NB4 (cell line): ENCODE data around the gene DLG2.

Source experiments
- MYC ChIP-seq: IDR thresholded peaks from 2 replicates; pipeline ENCODE4 v1.6.1; 2011; ENCODE audit warnings: low read depth, low read length
- POLR2A ChIP-seq: IDR thresholded peaks from 2 replicates; pipeline ENCODE4 v1.6.1; 2011; ENCODE audit warnings: mild to moderate bottlenecking; ENCODE audit not compliant: insufficient read length; ENCODE audit errors: extremely low read depth
- TF ChIP-seq, protein P1 (sequence below): IDR thresholded peaks from one replicate; pipeline ENCODE4 v1.5.1; 2012; ENCODE audit warnings: low read depth, low read length
- TF ChIP-seq, protein P2 (sequence below): IDR thresholded peaks from 2 replicates; pipeline ENCODE4 v1.6.1; 2011; ENCODE audit warnings: low read depth, low read length

DNA sequence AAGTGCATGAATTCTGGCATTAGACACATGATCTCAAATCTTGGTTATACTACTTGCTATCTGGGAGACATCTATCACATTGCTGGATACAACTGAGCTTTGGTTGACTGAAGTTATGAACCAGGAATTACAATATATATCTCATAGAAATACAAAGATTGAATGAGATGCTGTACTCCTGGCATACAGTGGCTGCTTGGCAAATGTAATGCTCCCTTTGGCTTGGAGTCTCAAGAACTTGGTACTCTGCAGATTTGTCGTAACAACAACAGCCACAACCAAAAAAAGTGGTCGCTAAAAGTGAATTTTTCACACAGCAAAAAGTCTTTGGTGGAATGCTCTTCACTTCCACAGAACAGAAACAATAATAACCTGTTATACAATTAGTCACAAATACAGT, 1082.6 kb downstream of the DLG2 start:
- TF ChIP-seq, protein P1, sequence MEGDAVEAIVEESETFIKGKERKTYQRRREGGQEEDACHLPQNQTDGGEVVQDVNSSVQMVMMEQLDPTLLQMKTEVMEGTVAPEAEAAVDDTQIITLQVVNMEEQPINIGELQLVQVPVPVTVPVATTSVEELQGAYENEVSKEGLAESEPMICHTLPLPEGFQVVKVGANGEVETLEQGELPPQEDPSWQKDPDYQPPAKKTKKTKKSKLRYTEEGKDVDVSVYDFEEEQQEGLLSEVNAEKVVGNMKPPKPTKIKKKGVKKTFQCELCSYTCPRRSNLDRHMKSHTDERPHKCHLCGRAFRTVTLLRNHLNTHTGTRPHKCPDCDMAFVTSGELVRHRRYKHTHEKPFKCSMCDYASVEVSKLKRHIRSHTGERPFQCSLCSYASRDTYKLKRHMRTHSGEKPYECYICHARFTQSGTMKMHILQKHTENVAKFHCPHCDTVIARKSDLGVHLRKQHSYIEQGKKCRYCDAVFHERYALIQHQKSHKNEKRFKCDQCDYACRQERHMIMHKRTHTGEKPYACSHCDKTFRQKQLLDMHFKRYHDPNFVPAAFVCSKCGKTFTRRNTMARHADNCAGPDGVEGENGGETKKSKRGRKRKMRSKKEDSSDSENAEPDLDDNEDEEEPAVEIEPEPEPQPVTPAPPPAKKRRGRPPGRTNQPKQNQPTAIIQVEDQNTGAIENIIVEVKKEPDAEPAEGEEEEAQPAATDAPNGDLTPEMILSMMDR: no peak
- TF ChIP-seq POLR2A (no peak), MYC (no peak)
- TF ChIP-seq, protein P2, sequence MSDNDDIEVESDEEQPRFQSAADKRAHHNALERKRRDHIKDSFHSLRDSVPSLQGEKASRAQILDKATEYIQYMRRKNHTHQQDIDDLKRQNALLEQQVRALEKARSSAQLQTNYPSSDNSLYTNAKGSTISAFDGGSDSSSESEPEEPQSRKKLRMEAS: no peak
